ENCODE results near the gene POC1A.

GRCh38 chr3:52052831-52053306, 101.4 kb downstream of the POC1A start:
- no peak for TF ChIP-seq ZFX (CRISPR knock-in tag; IDR thresholded peaks at IDR 0.05)
- TF ChIP-seq CTCF (IDR thresholded peaks at IDR 0.05 in 2 of 3, conservative IDR thresholded peaks at IDR 0.05 in 1 of 3; ENCODE audit: insufficient read depth in 2 of 3, low read depth in 1 of 3, low read length in 3 of 3) = peak; percentile 48 to 62 (median 59); a peak in 4 of 6 replicates
- TF ChIP-seq POLR2A (conservative IDR thresholded peaks at IDR 0.05) = no peak
- TF ChIP-seq NR2F6 (CRISPR knock-in tag; IDR thresholded peaks at IDR 0.05) = no peak
- no peak for TF ChIP-seq ZNF512 (tag; IDR thresholded peaks at IDR 0.05)
- no peak for TF ChIP-seq POLR2AphosphoS5 (IDR thresholded peaks at IDR 0.05; ENCODE audit: control insufficient read depth, insufficient read depth, low read depth, low read length)

All from K562 (cell line).